Mesothelial cell of epicardium (in vitro differentiated cells): Measurements from ENCODE around the gene NRCAM. TPM values are rescaled to one million over a fixed set of nuclear protein-coding genes. Genes with fewer than 3 reads are reported as not detected.
A peak's percentile ranks its signal among the peaks of the same experiment; 100 is the strongest.
"Not testable (repeated sequence)": the region's sequence is repeated elsewhere in the genome, so short reads cannot be mapped to it uniquely, and the experiment has no call there.

Experiments used
- DNase-seq, 2 experiments: peaks; one replicate each; pipeline ENCODE4 v3.0.0; 2021; ENCODE audit warnings: low spot score in 2 of 2; ENCODE audit not compliant: unreplicated experiment in 2 of 2
- H3K27ac Mint-ChIP-seq: 2 replicates; pipeline ENCODE4 v1.8.0; 2021; ENCODE audit warnings: mixed read lengths
- H3K27me3 Mint-ChIP-seq: 2 replicates; pipeline ENCODE4 v1.8.0; 2021; ENCODE audit warnings: low read depth, mixed read lengths
- H3K36me3 Mint-ChIP-seq: 2 replicates; pipeline ENCODE4 v1.8.0; 2021; ENCODE audit warnings: mixed read lengths
- H3K4me1 Mint-ChIP-seq: 2 replicates; pipeline ENCODE4 v1.8.0; 2021; ENCODE audit warnings: mixed read lengths
- H3K4me3 Mint-ChIP-seq: 2 replicates; pipeline ENCODE4 v1.8.0; 2021; ENCODE audit warnings: mild to moderate bottlenecking, moderate library complexity, mixed read lengths
- H3K9me3 Mint-ChIP-seq: 2 replicates; pipeline ENCODE4 v1.8.0; 2021; ENCODE audit warnings: mixed read lengths
- total RNA-seq: library from RNA; stranded (reverse); gene quantifications from 3 replicates; pipeline ENCODE4 v1.2.1, GENCODE V29; 2021
- TF ChIP-seq, protein P1 (sequence below): fragments of 200-600 bp; sonication (generic); IDR thresholded peaks from one replicate; pipeline ENCODE4 v1.5.0; 2021; ENCODE audit warnings: antibody characterized with exemption; ENCODE audit not compliant: unreplicated experiment

Gene NRCAM
- total RNA-seq, 1 donor from 2014 or later: 5.7 TPM

DNA sequence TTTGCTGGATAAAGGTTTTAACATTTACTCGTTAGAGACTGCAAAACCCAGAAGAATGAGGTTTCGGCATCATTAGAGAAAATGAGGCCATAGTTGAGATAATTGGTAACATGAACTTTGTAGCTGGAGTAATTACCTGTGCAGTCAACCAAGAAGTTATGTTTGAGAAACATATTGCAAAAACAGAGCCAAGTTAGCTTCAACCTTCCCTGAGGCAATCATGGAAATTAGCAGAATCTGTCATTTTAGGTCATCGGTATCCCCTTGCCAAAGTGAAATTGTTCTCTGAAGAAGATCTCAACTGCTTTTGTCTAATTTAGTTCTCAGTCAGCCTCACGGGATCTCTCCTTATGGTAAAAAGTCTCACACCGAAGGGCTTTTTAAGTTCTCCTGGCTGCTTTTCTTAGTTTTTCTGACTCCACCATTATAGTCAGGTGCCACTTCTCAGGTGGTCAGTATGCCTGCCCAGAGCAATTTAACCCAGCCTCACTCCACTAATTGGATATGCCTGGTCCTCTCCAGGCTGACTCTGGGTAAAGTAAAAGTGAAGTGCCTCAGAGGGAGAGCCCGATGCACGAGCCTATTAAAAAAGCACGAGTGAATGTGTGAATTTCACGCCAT lies 52.5 kb downstream of the NRCAM start:
- Mint-ChIP-seq H3K36me3 (no peaks in the 10 kb centered on the region), H3K27ac (peak overlapping the region; percentile 8), H3K4me1 (peaks cover 23% of the 10 kb centered on the region), H3K27me3 (peaks cover 5% of the 10 kb centered on the region), H3K9me3 (no peaks in the 10 kb centered on the region), H3K4me3 (no peak overlapping the region)
- DNase-seq: no peak
- TF ChIP-seq, protein P1, sequence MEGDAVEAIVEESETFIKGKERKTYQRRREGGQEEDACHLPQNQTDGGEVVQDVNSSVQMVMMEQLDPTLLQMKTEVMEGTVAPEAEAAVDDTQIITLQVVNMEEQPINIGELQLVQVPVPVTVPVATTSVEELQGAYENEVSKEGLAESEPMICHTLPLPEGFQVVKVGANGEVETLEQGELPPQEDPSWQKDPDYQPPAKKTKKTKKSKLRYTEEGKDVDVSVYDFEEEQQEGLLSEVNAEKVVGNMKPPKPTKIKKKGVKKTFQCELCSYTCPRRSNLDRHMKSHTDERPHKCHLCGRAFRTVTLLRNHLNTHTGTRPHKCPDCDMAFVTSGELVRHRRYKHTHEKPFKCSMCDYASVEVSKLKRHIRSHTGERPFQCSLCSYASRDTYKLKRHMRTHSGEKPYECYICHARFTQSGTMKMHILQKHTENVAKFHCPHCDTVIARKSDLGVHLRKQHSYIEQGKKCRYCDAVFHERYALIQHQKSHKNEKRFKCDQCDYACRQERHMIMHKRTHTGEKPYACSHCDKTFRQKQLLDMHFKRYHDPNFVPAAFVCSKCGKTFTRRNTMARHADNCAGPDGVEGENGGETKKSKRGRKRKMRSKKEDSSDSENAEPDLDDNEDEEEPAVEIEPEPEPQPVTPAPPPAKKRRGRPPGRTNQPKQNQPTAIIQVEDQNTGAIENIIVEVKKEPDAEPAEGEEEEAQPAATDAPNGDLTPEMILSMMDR: no peak

DNA sequence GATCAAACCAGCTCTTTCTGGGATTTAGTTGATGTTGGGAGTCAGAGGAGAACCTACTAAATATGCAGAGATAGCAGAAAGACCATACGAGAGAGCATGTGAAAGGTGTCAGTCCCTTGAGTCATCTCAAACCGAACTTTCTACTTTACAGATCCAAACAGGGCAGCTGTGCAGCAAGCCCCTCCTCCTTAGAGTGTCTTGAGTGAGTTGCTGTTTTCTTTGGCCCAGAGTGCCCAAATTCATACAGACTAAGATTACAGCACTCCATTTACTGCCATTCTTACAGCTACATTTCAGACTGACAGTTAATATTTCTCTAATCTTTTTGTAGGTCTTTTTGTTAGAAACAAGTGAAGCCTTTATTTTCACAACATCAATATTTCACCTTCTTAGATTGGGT lies 53.4 kb downstream of the NRCAM start:
- TF ChIP-seq, protein P1: no peak
- no peak for DNase-seq
- Mint-ChIP-seq H3K4me1 (peaks cover 23% of the 10 kb centered on the region), H3K36me3 (no peaks in the 10 kb centered on the region), H3K27me3 (peaks cover 10% of the 10 kb centered on the region), H3K9me3 (no peaks in the 10 kb centered on the region), H3K4me3 (no peak overlapping the region), H3K27ac (no peak overlapping the region)

DNA sequence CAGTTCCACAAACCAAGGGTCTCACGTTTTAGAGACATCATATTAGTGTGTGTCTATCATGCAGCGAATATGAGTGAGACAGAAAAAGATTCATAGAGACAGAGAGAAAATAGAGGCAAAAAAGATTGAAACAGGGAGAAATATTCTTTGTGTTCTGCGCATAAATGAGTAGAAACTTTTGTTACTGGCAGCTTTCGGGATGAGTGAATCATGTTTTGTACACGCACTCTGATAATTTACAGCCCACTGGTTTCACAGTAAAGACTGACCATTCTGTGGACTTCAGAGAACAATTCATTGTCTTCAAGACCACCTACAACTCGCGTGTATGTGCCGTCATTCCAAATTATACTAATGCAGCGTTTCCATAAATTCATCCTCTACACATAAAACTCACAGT lies 60.2 kb downstream of the NRCAM start:
- TF ChIP-seq, protein P1: no peak
- Mint-ChIP-seq H3K9me3 (peaks cover 5% of the 10 kb centered on the region), H3K4me3 (no peak overlapping the region), H3K36me3 (peaks cover 2% of the 10 kb centered on the region), H3K27me3 (peaks cover 8% of the 10 kb centered on the region), H3K27ac (no peak overlapping the region), H3K4me1 (no peaks in the 10 kb centered on the region)
- DNase-seq: no peak

DNA sequence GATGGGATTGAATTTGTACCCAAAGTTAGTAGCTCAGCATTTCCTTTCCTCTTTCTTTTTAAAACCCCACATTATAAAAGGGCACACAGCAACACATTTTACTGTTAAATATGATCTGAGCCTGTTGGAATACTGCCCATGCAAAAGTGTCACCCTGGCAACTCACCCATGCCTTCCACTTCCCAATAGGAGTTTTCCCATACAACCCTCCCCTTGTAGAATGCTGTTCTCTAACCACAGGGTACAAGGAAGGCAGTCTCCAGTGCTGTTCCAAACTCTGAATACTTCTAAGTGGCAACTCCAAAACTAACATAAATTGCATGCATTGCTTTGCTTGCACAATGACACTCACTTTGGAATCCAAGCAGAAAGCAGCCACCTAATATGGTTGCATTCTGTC lies 60.8 kb downstream of the NRCAM start:
- peaks cover 12% of the 10 kb centered on the region for H3K27me3 Mint-ChIP-seq
- no peak for DNase-seq
- no peaks in the 10 kb centered on the region for H3K4me1 Mint-ChIP-seq
- peaks cover 7% of the 10 kb centered on the region for H3K9me3 Mint-ChIP-seq
- TF ChIP-seq, protein P1: no peak
- H3K27ac Mint-ChIP-seq: no peak overlapping the region
- no peak overlapping the region for H3K4me3 Mint-ChIP-seq
- peaks cover 2% of the 10 kb centered on the region for H3K36me3 Mint-ChIP-seq

DNA sequence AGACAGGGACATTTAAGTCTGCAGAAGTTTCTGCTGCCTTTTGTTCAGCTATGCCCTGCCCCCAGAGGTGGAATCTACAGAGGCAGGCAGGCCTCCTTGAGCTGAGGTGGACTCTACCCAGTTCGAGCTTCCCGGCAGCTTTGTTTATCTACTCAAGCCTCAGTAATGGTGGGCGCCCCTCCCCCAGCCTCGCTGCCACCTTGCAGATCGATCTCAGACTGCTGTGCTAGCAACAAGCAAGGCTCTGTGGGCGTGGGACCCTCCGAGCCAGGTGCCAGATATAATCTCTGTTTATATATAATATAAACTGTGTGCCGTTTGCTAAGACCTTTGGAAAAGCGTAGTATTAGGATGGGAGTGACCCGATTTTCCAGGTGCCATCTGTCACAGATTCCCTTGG lies 63.1 kb downstream of the NRCAM start:
- H3K4me1 Mint-ChIP-seq, H3K4me3 Mint-ChIP-seq, DNase-seq, H3K36me3 Mint-ChIP-seq, H3K27ac Mint-ChIP-seq: not testable (repeated sequence)
- H3K9me3 Mint-ChIP-seq: peaks cover 15% of the 10 kb centered on the region
- H3K27me3 Mint-ChIP-seq: peaks cover 15% of the 10 kb centered on the region

DNA sequence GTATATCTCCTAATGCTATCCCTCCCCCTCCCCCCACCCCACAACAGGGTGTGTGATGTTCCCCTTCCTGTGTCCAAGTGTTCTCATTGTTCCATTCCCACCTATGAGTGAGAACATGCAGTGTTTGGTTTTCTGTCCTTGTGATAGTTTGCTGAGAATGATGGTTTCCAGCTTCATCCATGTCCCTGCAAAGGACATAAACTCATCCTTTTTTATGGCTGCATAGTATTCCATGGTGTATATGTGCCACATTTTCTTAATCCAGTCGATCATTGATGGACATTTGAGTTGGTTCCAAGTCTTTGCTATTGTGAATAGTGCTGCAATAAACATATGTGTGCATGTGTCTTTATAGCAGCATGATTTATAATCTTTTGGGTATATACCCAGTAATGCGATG lies 68.5 kb downstream of the NRCAM start:
- not testable (repeated sequence) for H3K4me3 Mint-ChIP-seq, DNase-seq, H3K36me3 Mint-ChIP-seq, H3K27ac Mint-ChIP-seq
- H3K27me3 Mint-ChIP-seq: peaks cover 10% of the 10 kb centered on the region
- H3K4me1 Mint-ChIP-seq: peaks cover 13% of the 10 kb centered on the region
- peaks cover 15% of the 10 kb centered on the region for H3K9me3 Mint-ChIP-seq

DNA sequence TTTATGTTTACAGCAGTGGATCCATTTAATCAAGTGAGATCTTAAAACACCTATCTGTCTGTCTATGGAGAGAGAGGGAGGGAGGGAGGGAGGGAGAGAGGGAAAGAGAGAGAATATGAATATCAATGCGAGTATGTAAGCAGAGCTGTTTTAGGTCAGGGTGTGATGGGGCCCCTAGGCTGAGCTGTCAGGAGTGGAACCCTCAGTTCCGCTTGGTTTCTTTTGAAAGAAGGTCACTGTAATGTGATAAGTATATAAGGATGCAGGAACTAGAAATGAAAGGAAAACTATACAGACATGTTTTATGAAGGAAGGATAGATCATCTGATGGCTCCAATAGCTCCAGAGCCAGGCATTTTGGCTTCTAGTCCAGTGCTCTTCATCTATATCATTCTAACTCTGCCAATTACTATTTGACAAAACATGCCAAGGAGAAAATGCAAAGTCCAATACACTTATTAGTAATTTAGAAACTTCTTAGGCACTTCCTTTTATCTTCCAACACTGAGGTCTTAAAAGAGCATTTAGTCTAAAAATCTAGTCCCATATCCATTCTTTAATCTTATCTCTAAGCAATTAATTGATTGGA lies 70.3 kb downstream of the NRCAM start:
- Mint-ChIP-seq H3K27ac (no peak overlapping the region), H3K27me3 (peaks cover 10% of the 10 kb centered on the region), H3K4me1 (peaks cover 13% of the 10 kb centered on the region), H3K36me3 (no peaks in the 10 kb centered on the region), H3K4me3 (no peak overlapping the region), H3K9me3 (peaks cover 10% of the 10 kb centered on the region)
- TF ChIP-seq, protein P1: no peak
- no peak for DNase-seq
